OCI-LY7 (cell line): ENCODE results near the gene TMPRSS4.

Experiments
- EZH2phosphoT487 ChIP-seq: fragments of 200-600 bp; sonication (generic); IDR thresholded peaks from 2 replicates; pipeline ENCODE4 v1.6.1; 2018; ENCODE audit warnings: low read depth, borderline replicate concordance, mild to moderate bottlenecking, mixed run types, antibody characterized with exemption, low read length, moderate library complexity, mixed read lengths
- TF ChIP-seq, protein P1 (sequence below): fragments of 200-600 bp; sonication (generic); conservative IDR thresholded peaks from 2 replicates; pipeline ENCODE4 v1.5.1; 2014; ENCODE audit warnings: mild to moderate bottlenecking, antibody characterized with exemption, low read length, moderate library complexity, mixed read lengths

DNA sequence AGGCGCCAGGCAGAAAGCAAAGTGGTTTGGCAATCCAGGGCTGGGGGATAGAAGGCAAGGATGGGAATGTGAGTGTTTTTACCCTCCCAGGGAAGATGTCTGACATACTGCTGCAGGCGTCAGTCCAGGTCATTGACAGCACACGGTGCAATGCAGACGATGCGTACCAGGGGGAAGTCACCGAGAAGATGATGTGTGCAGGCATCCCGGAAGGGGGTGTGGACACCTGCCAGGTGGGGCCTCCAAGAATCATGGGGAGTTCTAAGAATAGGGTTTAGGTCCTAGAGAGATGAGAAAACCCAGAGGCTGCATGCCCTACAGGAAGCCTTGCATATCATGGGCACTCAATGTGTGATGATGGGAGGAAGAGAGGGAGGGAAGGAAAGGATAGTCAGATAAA lies 38.2 kb downstream of the TMPRSS4 start:
- no peak for TF ChIP-seq EZH2phosphoT487
- TF ChIP-seq, protein P1, sequence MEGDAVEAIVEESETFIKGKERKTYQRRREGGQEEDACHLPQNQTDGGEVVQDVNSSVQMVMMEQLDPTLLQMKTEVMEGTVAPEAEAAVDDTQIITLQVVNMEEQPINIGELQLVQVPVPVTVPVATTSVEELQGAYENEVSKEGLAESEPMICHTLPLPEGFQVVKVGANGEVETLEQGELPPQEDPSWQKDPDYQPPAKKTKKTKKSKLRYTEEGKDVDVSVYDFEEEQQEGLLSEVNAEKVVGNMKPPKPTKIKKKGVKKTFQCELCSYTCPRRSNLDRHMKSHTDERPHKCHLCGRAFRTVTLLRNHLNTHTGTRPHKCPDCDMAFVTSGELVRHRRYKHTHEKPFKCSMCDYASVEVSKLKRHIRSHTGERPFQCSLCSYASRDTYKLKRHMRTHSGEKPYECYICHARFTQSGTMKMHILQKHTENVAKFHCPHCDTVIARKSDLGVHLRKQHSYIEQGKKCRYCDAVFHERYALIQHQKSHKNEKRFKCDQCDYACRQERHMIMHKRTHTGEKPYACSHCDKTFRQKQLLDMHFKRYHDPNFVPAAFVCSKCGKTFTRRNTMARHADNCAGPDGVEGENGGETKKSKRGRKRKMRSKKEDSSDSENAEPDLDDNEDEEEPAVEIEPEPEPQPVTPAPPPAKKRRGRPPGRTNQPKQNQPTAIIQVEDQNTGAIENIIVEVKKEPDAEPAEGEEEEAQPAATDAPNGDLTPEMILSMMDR, result no peak
